HG03460 (cell line): ENCODE results near the gene GNB2.
"Not testable (repeated sequence)": the region's sequence is repeated elsewhere in the genome, so short reads cannot be mapped to it uniquely, and the experiment has no call there.

ENCODE experiments used
- ATAC-seq: cut with Tn5 transposase; IDR thresholded peaks from one replicate; pipeline ENCODE4 v1.9.1; 2021; ENCODE audit not compliant: unreplicated experiment

The GNB2 gene

DNA sequence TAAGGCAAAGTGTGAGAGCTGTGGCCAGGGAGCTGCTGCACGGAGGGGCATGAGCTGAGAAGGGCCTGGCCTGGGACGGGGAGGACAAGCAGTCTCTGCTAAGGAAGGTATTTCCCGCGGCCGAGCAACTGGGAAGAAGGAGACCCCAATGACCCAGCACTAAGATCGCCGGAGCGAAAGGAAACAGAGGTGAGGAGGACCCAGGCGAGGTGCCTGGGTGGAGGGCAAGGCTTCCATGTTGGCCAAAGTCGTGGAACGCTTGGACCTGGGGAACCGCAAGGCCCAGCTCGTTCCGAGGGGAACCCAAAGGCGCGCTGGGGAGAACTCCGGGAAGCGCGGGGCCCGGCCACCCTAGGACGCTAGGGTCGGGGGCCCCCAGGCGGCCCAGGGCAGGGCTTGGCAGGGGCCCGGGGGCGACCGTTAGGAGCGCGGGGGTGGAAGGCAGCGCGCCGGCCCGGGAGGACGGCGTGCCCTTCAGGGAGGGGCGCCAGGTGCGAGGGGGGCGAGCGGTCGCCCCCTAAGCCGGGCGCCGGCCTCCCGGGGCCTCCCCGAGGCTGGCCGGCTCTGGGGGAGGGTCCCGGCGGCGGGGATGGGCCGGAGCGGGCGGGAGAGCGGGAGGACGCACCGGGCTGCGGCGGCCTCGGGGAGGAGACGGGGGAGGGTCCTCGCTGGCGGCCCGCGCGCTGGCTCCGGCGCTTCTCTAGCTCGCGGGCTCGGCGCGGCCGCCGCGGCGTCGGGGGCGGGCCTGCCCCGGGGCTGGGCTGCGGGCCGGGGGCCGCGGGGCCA lies 20.0 kb downstream of the GNB2 start:
- ATAC-seq, result no peak

DNA sequence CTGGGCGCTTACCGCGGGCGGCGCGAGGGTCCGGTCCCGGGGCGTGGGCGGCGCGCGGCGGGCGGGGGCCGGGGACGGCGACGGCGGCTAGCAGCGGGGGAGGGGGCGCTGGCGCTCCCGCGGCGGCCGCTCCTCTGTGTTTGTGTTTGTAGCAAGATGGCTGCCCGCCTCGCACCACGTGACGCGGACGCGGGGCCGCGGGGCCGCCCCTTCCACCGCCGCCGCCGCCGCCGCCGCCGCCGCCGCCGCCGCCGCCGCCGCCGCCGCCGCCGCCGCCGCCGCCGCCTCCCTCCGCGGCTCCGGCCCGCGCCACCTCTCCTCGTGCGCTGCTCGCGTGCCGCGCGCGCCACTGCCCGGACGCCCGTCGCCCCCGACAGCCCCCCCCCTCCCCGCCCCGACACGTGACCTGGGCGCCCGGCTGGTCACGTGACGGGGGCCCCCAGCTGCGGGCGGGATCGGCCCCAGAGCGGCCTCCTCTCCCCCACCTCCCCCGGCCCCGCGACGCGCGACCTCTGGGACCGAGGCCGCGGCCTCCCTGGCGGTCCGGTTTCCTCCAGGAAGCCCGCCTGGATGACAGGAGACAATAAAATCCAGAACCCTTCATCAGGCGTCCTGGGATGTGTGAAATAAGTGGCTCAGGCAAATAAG lies 20.7 kb downstream of the GNB2 start, which contains the start of gene GIGYF1:
GIGYF1 (minus strand) TSS at position 153 of the 648 bp plus-strand sequence. CDS start 6,012 bp downstream, outside the sequence.
- ATAC-seq, result no peak

- no peak for ATAC-seq
Observed at GRCh38 chr7:100696123-100696521, 22.6 kb downstream of the GNB2 start.

GRCh38 chr7:100699018-100699417 lies 25.5 kb downstream of the GNB2 start:
- ATAC-seq, result no peak

DNA sequence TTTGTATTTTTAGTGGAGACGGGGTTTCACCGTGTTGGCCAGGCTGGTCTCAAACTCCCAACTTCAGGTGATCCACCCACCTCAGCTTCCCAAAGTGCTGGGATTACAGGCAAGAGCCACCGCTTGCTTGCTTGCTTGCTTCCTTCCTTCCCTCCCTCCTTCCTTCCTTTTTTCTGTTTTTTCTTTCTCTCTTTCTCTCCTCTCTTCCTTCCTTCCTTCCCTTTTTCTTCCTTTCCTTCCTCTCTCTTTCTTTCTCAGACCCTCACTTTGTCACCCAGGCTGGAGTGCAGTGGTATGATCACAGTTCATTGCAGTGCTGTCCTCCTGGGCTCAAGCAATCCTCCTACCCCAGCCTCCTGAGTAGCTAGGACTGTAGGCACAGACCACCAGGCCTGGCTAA lies 27.5 kb downstream of the GNB2 start:
- not testable (repeated sequence) for ATAC-seq

- ATAC-seq, result peak; percentile 52
Observed at GRCh38 chr7:100705320-100705752, 31.8 kb downstream of the GNB2 start.

- peak; percentile 90 for ATAC-seq
Observed at GRCh38 chr7:100705753-100706671, 32.5 kb downstream of the GNB2 start, which contains the start of gene POP7. TSS of gene POP7 (plus strand) at chr7:100706121. CDS start at chr7:100706831, 710 bp downstream.

GRCh38 chr7:100706672-100707311 lies 33.3 kb downstream of the GNB2 start:
- no peak for ATAC-seq

DNA sequence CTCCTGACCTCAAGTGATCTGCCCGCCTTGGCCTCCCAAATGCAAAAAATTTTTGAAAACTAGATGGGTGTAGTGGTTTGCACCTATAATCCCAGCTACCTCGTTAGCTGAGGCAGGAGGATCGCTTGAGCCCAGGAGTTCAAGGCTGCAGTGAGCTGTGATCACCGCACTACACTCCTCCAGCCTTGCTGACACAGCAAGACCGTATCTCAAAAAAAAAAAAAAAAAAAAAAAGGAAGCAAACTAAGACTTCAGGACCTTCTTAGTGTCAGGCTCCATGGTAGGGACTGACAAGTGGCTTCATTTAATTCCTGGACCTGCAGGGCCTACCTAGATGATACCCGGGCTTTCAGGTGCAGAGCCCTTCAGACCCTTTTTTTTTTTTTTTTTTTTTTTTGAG lies 34.9 kb downstream of the GNB2 start:
- ATAC-seq, result no peak

DNA sequence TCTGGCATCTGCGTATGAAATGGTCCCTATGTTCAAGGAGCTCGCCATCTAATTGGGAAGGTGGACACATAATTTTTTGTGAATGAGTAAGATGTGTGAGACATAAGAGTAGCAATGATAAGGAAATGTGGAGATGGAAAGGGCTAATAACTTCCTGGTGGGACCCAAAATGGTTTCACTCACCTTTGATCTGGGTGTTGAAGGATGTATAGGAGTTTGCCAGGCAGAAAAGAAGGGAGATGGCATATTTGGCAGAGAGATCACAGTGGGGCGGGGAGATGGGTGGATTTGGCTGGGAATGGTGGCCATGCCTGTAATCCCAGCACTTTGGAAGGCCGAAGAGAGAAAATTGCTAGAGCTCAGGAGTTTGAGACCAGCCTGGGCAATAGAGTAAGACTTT lies 36.9 kb downstream of the GNB2 start:
- ATAC-seq, result no peak

DNA sequence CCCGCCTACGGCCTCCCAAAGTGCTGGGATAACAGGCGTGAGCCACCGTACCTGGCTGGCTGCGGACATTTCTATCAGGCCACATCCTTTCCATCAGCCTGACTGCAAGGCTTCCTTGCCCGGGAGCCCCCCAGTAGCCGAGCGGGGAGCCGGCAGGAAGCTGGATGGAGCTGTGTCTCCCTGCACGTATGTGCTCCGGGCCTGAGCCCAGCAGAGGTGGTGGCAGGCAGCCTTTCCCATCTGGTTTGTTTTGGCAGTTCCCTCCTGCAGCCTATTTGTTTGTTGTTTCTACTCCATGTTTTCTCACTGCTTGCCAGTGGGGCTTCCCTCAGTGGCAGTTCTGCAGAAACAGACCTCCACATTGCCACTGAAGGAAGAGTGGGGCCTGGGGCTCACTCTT lies 37.8 kb downstream of the GNB2 start:
- no peak for ATAC-seq

- ATAC-seq, result no peak
Observed at GRCh38 chr7:100714725-100715124, 41.2 kb downstream of the GNB2 start.

GRCh38 chr7:100717073-100717472 lies 43.5 kb downstream of the GNB2 start:
- ATAC-seq, result not testable (repeated sequence)

DNA sequence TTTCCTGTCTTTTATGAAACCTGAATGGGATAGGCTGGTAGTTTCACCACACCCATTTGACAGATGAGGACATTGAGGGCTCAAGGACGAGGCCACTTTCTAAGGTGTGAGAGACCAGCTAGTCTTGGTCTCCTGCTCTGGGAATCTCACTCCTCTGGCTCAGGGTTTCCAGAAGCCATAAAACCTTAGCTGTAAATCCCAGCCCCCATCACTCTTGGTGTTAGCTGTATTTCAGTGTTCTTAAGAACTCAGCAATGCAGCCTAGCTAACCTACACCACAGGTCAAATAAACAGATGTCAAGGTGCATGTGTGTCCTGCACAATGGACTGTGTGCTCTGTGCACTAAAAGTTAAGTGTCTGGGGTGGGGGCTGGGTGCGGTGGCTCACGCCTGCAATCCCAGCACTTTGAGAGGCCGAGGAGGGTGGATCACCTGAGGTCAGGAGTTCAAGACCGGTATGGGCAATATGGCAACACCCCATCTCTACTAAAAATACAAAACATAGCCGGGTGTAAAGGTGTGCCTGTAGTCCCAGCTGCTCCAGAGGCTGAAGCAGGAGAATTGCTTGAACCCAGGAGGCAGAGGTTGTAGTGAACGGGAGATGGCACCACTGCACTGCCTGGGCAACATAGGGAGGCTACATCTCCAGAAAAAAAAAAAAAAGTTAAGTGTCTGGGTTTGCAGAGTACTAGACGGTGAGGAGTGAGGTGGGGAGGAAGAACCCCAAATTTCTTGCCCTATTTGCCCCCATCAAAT lies 46.2 kb downstream of the GNB2 start:
- ATAC-seq, result no peak

GRCh38 chr7:100720279-100720670 lies 46.7 kb downstream of the GNB2 start, which contains the start of gene EPO:
TSS of gene EPO (plus strand) at chr7:100720468. CDS start at chr7:100720981, 513 bp downstream.
- ATAC-seq, result no peak

DNA sequence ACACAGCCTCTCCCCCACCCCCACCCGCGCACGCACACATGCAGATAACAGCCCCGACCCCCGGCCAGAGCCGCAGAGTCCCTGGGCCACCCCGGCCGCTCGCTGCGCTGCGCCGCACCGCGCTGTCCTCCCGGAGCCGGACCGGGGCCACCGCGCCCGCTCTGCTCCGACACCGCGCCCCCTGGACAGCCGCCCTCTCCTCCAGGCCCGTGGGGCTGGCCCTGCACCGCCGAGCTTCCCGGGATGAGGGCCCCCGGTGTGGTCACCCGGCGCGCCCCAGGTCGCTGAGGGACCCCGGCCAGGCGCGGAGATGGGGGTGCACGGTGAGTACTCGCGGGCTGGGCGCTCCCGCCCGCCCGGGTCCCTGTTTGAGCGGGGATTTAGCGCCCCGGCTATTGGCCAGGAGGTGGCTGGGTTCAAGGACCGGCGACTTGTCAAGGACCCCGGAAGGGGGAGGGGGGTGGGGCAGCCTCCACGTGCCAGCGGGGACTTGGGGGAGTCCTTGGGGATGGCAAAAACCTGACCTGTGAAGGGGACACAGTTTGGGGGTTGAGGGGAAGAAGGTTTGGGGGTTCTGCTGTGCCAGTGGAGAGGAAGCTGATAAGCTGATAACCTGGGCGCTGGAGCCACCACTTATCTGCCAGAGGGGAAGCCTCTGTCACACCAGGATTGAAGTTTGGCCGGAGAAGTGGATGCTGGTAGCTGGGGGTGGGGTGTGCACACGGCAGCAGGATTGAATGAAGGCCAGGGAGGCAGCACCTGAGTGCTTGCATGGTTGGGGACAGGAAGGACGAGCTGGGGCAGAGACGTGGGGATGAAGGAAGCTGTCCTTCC lies 47.3 kb downstream of the GNB2 start:
- ATAC-seq, result no peak

- no peak for ATAC-seq
Observed at GRCh38 chr7:100721505-100721812, 47.9 kb downstream of the GNB2 start.

DNA sequence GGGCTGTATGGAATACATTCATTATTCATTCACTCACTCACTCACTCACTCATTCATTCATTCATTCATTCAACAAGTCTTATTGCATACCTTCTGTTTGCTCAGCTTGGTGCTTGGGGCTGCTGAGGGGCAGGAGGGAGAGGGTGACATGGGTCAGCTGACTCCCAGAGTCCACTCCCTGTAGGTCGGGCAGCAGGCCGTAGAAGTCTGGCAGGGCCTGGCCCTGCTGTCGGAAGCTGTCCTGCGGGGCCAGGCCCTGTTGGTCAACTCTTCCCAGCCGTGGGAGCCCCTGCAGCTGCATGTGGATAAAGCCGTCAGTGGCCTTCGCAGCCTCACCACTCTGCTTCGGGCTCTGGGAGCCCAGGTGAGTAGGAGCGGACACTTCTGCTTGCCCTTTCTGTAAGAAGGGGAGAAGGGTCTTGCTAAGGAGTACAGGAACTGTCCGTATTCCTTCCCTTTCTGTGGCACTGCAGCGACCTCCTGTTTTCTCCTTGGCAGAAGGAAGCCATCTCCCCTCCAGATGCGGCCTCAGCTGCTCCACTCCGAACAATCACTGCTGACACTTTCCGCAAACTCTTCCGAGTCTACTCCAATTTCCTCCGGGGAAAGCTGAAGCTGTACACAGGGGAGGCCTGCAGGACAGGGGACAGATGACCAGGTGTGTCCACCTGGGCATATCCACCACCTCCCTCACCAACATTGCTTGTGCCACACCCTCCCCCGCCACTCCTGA lies 49.1 kb downstream of the GNB2 start:
- no peak for ATAC-seq
